Measurements from ENCODE around the gene BDNF. TPM values are rescaled to one million over a fixed set of nuclear protein-coding genes. Genes with fewer than 3 reads are reported as not detected.
"Not testable (repeated sequence)": the region's sequence is repeated elsewhere in the genome, so short reads cannot be mapped to it uniquely, and the experiment has no call there.

The BDNF gene
- polyA plus RNA-seq, 3 donors = 1.5 to 1.9 (median 1.7) TPM

GRCh38 chr11:27677108-27677507, 23.1 kb downstream of the BDNF start:
- DNase-seq = no peak

GRCh38 chr11:27673979-27674663, 26.1 kb downstream of the BDNF start:
- DNase-seq = no peak

GRCh38 chr11:27672836-27673464, 27.3 kb downstream of the BDNF start:
- no peak for DNase-seq

GRCh38 chr11:27665508-27666101, 34.6 kb downstream of the BDNF start:
- not testable (repeated sequence) for DNase-seq

- no peak for DNase-seq
Measured at GRCh38 chr11:27663326-27663725, 36.9 kb downstream of the BDNF start.

- DNase-seq = no peak
Measured at GRCh38 chr11:27660171-27660570, 40.1 kb downstream of the BDNF start.

GRCh38 chr11:27658535-27659236, 41.6 kb downstream of the BDNF start:
- no peak for DNase-seq

- no peak for DNase-seq
Measured at GRCh38 chr11:27656806-27657483, 43.3 kb downstream of the BDNF start.

- no peak for DNase-seq
Measured at GRCh38 chr11:27656320-27656719, 43.9 kb downstream of the BDNF start.

GRCh38 chr11:27653990-27654758, 46.1 kb downstream of the BDNF start:
- DNase-seq = no peak

- no peak for DNase-seq
Measured at GRCh38 chr11:27651711-27652110, 48.5 kb downstream of the BDNF start.

- no peak for DNase-seq
Measured at GRCh38 chr11:27650988-27651387, 49.3 kb downstream of the BDNF start.

GRCh38 chr11:27649800-27650199, 50.5 kb downstream of the BDNF start:
- no peak for DNase-seq

- DNase-seq = no peak
Measured at GRCh38 chr11:27648840-27649239, 51.4 kb downstream of the BDNF start.

GRCh38 chr11:27646051-27646818, 54.0 kb downstream of the BDNF start:
- DNase-seq = no peak

GRCh38 chr11:27642954-27643353, 57.3 kb downstream of the BDNF start:
- DNase-seq = no peak

- DNase-seq = no peak
Measured at GRCh38 chr11:27640954-27641353, 59.3 kb downstream of the BDNF start.

GRCh38 chr11:27635567-27636037, 64.7 kb downstream of the BDNF start:
- DNase-seq = no peak

GRCh38 chr11:27634776-27635175, 65.5 kb downstream of the BDNF start:
- not testable (repeated sequence) for DNase-seq

GRCh38 chr11:27634282-27634681, 66.0 kb downstream of the BDNF start:
- DNase-seq = not testable (repeated sequence)

Data from renal pelvis (tissue), 4 donors.